T-helper 22 cell (primary cell): ENCODE measurements around the gene GPR119.
A peak's percentile ranks its signal among the peaks of the same experiment; 100 is the strongest.
"Not testable (repeated sequence)": the region's sequence is repeated elsewhere in the genome, so short reads cannot be mapped to it uniquely, and the experiment has no call there.

Experiments
- DNase-seq: peaks from one replicate; pipeline ENCODE4 v3.0.0-alpha.2; 2020; ENCODE audit warnings: low read depth

Gene GPR119

GRCh38 chrX:130385520-130385919 is at the start of gene GPR119:
Gene GPR119, minus strand, starts transcription at chrX:130385674. Its CDS starts 227 bp downstream, at chrX:130385447.
- DNase-seq = no peak

DNA sequence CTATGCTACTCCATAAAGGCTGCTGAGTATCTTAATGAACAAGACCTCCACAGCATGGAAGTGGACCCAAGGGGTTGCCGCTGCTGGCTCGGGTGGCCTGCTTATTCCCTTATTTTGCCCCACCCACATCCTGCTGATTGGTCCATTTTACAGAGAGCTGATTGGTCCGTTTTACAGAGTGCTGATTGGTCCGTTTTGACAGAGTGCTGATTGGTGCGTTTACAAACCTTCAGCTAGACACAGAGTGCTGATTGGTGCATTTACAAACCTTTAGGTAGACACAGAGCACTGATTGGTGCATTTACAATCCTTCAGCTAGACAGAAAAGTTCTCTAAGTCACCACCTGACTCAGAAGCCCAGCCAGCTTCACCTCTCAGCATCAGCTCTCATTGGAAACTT is 43.8 kb upstream of the GPR119 start:
- not testable (repeated sequence) for DNase-seq

DNA sequence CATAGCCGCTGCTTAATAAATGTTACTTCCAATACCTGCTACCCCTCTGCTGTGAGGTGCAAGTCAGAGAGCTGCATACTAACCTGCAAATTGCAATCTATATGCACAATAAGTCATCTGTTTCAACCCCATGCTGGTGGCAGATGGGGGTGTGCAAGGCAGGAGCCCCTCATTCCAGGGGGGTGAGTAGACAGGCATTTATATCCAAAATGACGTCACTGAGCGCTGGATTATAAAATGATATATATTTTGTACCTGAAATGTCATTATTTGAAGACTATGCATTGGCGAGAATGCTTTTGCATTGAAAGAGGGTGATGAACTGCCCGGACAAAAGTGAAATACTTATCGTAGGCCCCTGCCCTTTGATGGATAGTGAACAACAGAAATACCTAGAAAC is 41.1 kb upstream of the GPR119 start:
- DNase-seq = no peak

DNA sequence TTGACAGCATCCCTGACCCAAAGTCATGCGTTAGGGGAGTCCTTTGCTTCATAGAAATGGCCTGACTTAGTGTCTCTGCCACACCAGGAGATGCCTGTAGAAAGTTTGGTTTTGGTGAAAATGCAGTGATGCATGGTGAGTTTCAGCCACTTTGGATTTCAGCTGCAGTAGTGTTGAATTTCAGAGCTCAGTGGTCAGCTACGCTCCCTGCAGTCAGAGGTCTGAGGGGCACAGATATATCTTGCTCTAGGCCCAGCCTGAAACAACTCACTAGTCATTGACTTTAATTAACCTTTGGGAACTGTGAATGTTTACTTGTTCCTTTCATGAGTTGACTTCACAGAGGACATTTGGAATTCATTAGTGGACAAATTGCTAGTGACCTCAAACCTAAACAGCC is 33.8 kb upstream of the GPR119 start:
- no peak for DNase-seq

DNA sequence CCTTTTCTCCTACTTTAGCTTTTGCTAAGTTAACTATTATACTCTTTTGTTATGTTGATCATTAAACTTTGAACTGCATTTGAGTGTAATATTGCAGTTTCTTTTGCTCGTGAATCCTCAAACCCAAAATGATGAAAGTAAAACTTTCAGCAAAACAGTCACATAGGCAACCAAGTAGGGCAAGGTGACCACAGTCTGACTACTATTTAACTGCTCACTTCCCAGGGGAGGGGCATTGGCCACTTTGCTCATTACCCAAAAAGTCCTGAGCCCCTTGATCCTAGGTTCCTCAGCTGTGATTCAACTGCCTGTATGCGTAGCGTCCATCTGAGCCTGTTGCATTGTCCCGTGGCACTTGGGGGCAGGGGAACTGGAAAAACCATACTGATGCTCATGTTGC is 33.3 kb upstream of the GPR119 start:
- no peak for DNase-seq

DNA sequence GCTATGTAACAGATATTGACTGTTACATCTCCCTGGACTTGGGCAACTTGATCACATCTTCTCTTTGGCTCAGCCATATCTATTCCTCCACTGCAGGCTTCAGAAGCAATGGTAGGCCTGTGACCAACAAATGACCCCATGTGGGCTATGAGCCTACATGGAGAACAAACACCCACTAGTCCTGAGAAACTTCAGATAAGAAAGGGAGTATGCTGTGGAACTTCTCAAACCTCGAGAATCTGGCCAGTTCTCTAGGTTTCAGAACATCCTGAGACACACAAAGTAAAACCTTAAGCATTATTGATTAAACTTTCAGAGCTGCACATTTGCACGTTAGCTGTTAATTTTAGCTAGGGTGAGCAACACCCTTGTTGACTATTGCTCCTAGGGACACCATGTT is 32.6 kb upstream of the GPR119 start:
- no peak for DNase-seq

DNA sequence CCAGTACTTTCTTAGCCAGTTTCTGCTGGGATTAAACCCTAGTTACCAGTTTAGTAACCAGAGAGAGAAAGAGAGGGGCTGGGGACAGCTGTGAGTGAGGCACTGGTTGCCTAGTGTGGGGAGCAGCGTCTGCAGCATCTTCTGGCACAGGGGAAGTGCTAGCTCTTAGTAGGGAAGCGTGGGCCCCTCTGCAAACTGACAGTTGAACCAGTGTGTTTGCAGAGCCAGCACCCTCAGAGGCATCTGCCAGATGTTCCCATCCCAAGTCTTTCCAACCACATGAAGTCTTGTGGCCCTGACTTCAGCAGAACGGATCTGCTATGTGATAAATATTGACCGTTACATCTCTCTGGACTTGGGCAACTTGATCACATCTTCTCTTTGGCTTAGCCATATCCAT is 31.3 kb upstream of the GPR119 start:
- DNase-seq = no peak

GRCh38 chrX:130415201-130415600 is 29.7 kb upstream of the GPR119 start:
- no peak for DNase-seq

DNA sequence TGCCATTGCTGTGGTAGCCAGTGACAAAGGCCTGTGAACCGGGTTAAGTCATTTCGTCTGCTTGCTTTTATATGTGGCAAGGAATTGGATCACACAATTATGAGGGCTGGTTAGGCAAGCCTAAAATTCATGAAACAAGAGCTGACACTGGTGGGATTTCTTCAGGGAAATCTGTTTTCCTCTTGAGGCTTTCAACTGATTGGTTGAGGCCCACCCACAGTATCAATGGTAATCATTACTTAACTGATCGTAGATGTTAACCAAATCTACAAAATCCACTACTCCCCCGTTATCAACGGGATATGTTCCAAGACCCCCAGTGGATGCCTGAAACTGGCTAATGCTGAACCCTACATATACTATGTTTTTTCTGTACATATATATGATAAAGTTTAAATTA is 29.3 kb upstream of the GPR119 start:
- DNase-seq = no peak

DNA sequence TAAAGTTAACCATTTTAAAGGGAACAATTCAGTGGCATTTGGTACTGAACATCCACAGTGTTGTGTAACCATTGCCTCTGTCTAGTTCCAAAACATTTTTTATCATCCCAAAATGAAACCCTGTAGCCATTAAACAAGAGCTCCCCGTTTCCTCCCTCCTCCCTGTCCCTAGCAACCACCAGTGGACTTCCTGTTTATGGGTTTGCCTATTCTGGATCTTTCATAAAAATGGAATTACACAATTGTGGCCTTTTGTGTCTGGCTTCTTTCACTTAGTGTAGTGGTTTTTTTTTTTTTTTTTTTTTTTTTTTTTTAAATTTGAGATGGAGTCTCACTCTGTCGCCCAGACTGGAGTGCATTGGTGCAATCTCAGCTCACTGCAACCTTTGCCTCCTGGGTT is 27.9 kb upstream of the GPR119 start:
- DNase-seq = no peak

DNA sequence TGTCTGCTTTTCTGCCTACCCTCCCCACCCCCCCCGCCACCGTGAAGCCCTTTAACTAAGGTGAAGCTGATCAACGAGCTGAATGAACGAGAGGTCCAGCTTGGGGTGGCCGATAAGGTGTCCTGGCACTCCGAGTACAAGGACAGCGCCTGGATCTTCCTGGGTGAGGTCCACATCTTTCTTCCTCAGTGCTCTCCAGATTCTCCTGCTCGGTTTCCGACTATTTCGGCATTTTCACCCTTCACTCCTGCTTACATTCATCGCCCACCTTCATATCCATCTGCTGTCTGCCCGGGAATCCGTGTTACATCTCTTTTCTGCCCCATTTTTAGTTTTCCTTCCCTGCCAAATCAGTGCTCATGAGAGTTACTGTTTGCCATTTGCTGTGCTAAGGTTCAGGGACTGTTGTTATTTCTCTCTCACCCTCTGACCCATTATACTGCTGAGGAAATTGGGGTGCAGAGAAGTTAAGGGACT is 16.8 kb upstream of the GPR119 start:
- no peak for DNase-seq

DNA sequence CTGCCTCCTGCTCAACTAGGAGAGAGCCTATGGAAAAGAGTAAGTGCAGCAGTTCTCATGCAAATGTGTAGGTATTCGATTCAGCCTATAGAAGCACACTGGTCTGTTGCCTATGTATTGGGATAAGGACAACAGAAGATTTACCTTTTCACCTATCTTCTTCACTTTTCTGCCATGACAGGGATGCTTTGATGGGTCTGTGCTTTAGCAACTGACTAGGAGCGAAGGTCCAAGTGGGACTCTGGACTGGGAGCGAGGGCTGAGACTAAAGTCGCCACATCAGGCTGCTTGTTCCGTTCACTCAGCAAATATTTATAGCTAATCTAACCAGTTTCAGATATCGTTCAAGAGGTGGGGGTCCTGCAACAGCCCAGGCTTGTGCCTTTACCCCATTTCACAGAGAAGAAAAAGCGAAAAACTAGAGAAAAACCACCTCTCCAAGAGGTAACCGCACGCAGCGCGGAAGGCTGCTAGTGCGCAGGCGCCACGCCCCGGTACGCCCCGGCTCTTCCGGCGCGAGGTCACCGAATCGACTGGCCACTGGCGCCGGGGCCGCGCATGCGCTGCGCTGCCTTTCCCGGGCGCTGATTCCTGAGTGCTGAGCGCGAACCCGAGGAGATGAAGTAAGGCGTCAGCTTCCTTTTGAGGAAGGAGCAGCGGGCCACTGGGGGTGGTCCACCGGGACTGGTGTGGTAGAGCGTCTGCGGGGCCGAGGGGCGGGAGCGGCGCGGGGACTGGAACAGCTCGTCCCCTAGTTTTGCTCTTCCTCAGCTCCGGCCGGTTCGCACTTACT is 16.1 kb upstream of the GPR119 start, which contains the start of gene RBMX2:
Gene RBMX2 (plus strand): TSS at position 573 of the 793 bp plus-strand sequence. CDS start 46 bp downstream, at position 619.
- DNase-seq = peak; percentile 58

GRCh38 chrX:130395341-130395740 is 9.9 kb upstream of the GPR119 start:
- no peak for DNase-seq

GRCh38 chrX:130393451-130394074 is 8.1 kb upstream of the GPR119 start:
- no peak for DNase-seq

DNA sequence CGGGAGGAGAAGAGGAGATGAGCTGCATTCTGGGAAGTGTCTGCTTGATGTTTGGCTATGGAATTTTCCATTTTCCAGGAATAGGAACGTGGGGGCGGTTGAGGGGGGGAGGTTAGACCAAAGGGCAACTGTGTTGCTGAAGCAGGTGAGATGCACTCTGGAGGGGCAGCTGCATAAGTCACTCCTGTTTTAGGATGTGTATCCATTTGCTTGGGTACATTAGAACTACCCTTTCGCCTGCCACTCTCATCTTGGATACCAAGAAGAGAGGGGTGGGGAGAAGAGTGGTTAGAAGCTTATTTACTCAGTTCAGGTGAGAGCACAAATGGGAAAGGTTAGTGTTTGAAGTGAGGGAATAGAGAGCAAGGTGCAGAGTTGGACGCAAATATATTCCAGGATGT is 934 bp upstream of the GPR119 start:
- no peak for DNase-seq

- DNase-seq = no peak
Measured at GRCh38 chrX:130378024-130378669, 7.3 kb downstream of the GPR119 start.

GRCh38 chrX:130376077-130376476 is 9.4 kb downstream of the GPR119 start:
- DNase-seq = no peak

GRCh38 chrX:130352050-130352449 is 33.4 kb downstream of the GPR119 start:
- DNase-seq = not testable (repeated sequence)

GRCh38 chrX:130351567-130351966 is 33.9 kb downstream of the GPR119 start:
- no peak for DNase-seq

- DNase-seq = no peak
Measured at GRCh38 chrX:130347321-130347720, 38.2 kb downstream of the GPR119 start.

- DNase-seq = no peak
Measured at GRCh38 chrX:130343411-130343810, 42.1 kb downstream of the GPR119 start.

GRCh38 chrX:130340271-130340670 is 45.2 kb downstream of the GPR119 start:
- no peak for DNase-seq
